Thyroid gland (tissue), 4 donors: ENCODE results near the gene FAM171A2.

ENCODE experiments used
- CTCF ChIP-seq, 6 experiments: fragments of 200-600 bp in 3 of 6; fragments of 450-650 bp in 3 of 6; sonication (generic) in 3 of 6; IDR thresholded peaks; one replicate each; pipeline ENCODE4 v1.5.1; 2016 to 2019; ENCODE audit warnings: antibody characterized with exemption in 6 of 6, mild to moderate bottlenecking in 2 of 6, inconsistent platforms in 1 of 6, moderate library complexity in 1 of 6
- POLR2A ChIP-seq, 2 donors: fragments of 450-650 bp; IDR thresholded peaks; one replicate each; pipeline ENCODE4 v1.6.1; 2017; ENCODE audit warnings: antibody characterized with exemption in 2 of 2, mild to moderate bottlenecking in 2 of 2, moderate library complexity in 1 of 2

- TF ChIP-seq CTCF (IDR thresholded peaks at IDR 0.05) (no peak), POLR2A (IDR thresholded peaks at IDR 0.05) (no peak)
These were observed 7.4 kb downstream of the FAM171A2 start for GRCh38 chr17:44356241-44356640.
